Naive thymus-derived CD8-positive, alpha-beta T cell (primary cell): ENCODE data around the gene SLFN13. TPM values are rescaled to one million over a fixed set of nuclear protein-coding genes. Genes with fewer than 3 reads are reported as not detected.

ENCODE experiments used
- ATAC-seq, 2 donors: fragments of 150-1000 bp; cut with Tn5 transposase in 1 of 2; sonication (Bioruptor Pico), chemical (Tn5 transposase) in 1 of 2; 1 replicate in 1 of 2; 2 replicates in 1 of 2; pipeline ENCODE4 v1.10.0; 2021; ENCODE audit warnings: mild to moderate bottlenecking in 2 of 2, moderate library complexity in 2 of 2
- POLR2A ChIA-PET: fragments of 350-600 bp; sonication (Branson Sonifier 250); formaldehyde crosslinking; loops from one replicate; lab custom pipeline; 2021; ENCODE audit warnings: antibody characterized with exemption; lab: Charles Lee
- DNase-seq, 10 donors: peaks; one replicate each; pipeline versions ENCODE4 v3.0.0 to v3.0.0-alpha.2; 2020 to 2022
- H3K27ac Mint-ChIP-seq, 10 donors: one replicate each; pipeline ENCODE4 v1.8.0; 2020 to 2022; ENCODE audit warnings: mild to moderate bottlenecking in 10 of 10, mixed read lengths in 10 of 10, moderate library complexity in 4 of 10, inconsistent platforms in 1 of 10
- H3K27me3 Mint-ChIP-seq, 5 donors: one replicate each; pipeline ENCODE4 v1.8.0; 2021 to 2022; ENCODE audit warnings: mixed read lengths in 5 of 5
- H3K36me3 Mint-ChIP-seq, 3 donors: one replicate each; pipeline ENCODE4 v1.8.0; 2020 to 2022; ENCODE audit warnings: mixed read lengths in 3 of 3, mild to moderate bottlenecking in 2 of 3, inconsistent platforms in 1 of 3
- H3K4me1 Mint-ChIP-seq, 4 donors: one replicate each; pipeline ENCODE4 v1.8.0; 2021 to 2022; ENCODE audit warnings: mixed read lengths in 4 of 4
- H3K4me3 Mint-ChIP-seq, 10 donors: one replicate each; pipeline ENCODE4 v1.8.0; 2020 to 2022; ENCODE audit warnings: mild to moderate bottlenecking in 10 of 10, mixed read lengths in 10 of 10, moderate library complexity in 6 of 10, inconsistent platforms in 1 of 10
- H3K9me3 Mint-ChIP-seq, 9 donors: one replicate each; pipeline ENCODE4 v1.8.0; 2020 to 2022; ENCODE audit warnings: mixed read lengths in 9 of 9, mild to moderate bottlenecking in 3 of 9, inconsistent platforms in 1 of 9, moderate library complexity in 1 of 9
- polyA plus RNA-seq, 3 donors: library from polyadenylated mRNA; unstranded; fragments of 300-500 nt; fragmentation: Illumina TruSeq; gene quantifications; one replicate each; pipeline ENCODE4 v1.2.3, GENCODE V29; 2021
- total RNA-seq, 8 experiments: library from RNA in 2 of 8; stranded (reverse) in 2 of 8; gene quantifications; one replicate each; pipeline ENCODE4 v1.2.3 and lab custom pipeline; 2021 to 2026

Gene SLFN13
- total and polyA plus RNA-seq, 5 experiments from 2014 or later = 3.2 to 17.0 (median 9.5) TPM

GRCh38 chr17:35390663-35391062, 57.9 kb downstream of the SLFN13 start:
- H3K4me1 Mint-ChIP-seq = peaks cover 0 to 9% (median 2%) of the 10 kb centered on the region in 4 donors
- no peak for ATAC-seq
- no peak for DNase-seq
- POLR2A ChIA-PET = no interaction called here
- no peak overlapping the region for H3K4me3 Mint-ChIP-seq
- peaks cover 0 to 6% (median 0%) of the 10 kb centered on the region in 5 donors for H3K27me3 Mint-ChIP-seq
- peaks cover 0 to 2% (median 0%) of the 10 kb centered on the region in 9 donors for H3K9me3 Mint-ChIP-seq
- peaks cover 0 to 3% (median 0%) of the 10 kb centered on the region in 3 donors for H3K36me3 Mint-ChIP-seq
- no peak overlapping the region for H3K27ac Mint-ChIP-seq

GRCh38 chr17:35390156-35390555, 58.4 kb downstream of the SLFN13 start:
- H3K27me3 Mint-ChIP-seq = peaks cover 0 to 6% (median 0%) of the 10 kb centered on the region in 5 donors
- DNase-seq (no peak), ATAC-seq (no peak)
- POLR2A ChIA-PET = no interaction called here
- H3K4me1 Mint-ChIP-seq = peaks cover 0 to 9% (median 2%) of the 10 kb centered on the region in 4 donors
- peaks cover 0 to 3% (median 0%) of the 10 kb centered on the region in 9 donors for H3K9me3 Mint-ChIP-seq
- H3K36me3 Mint-ChIP-seq = peaks cover 0 to 3% (median 0%) of the 10 kb centered on the region in 3 donors
- H3K27ac Mint-ChIP-seq = no peak overlapping the region
- H3K4me3 Mint-ChIP-seq = no peak overlapping the region

GRCh38 chr17:35387496-35387895, 61.1 kb downstream of the SLFN13 start:
- ATAC-seq (no peak), DNase-seq (no peak)
- H3K4me1 Mint-ChIP-seq = peaks cover 0 to 5% (median 3%) of the 10 kb centered on the region in 4 donors
- H3K36me3 Mint-ChIP-seq = no peaks in the 10 kb centered on the region
- peaks cover 0 to 3% (median 0%) of the 10 kb centered on the region in 5 donors for H3K27me3 Mint-ChIP-seq
- H3K4me3 Mint-ChIP-seq = no peak overlapping the region
- POLR2A ChIA-PET = no interaction called here
- no peak overlapping the region for H3K27ac Mint-ChIP-seq
- peaks cover 0 to 6% (median 0%) of the 10 kb centered on the region in 9 donors for H3K9me3 Mint-ChIP-seq

Other genes with a start within 250 kb of the SLFN13 start
- gene SLFN5, start 205.7 kb downstream of the SLFN13 start, total RNA-seq = 100 to 1,000 TPM; 224 to 227 TPM
- 100 to 1,000 TPM in 1 of 3 donors, 10 to 100 TPM in 2; 73.8 to 161 (median 87.4) TPM for gene SLFN5, start 205.7 kb downstream of the SLFN13 start, polyA plus RNA-seq
- gene SLFN11, start 75.1 kb downstream of the SLFN13 start, total RNA-seq = 10 to 100 TPM; 10.8 to 16.0 TPM
- gene SLFN11, start 75.1 kb downstream of the SLFN13 start, polyA plus RNA-seq = 10 to 100 TPM in 1 of 3 donors, 1 to 10 TPM in 2; 4.8 to 12.3 (median 4.9) TPM
- 10 to 100 TPM; 10.5 to 12.1 TPM for gene SLFN12, start 16.3 kb downstream of the SLFN13 start, total RNA-seq
- gene SLFN12, start 16.3 kb downstream of the SLFN13 start, polyA plus RNA-seq = 1 to 10 TPM; 2.0 to 3.1 (median 2.1) TPM
- gene SLFN12L, start 88.9 kb upstream of the SLFN13 start, total RNA-seq = 10 to 100 TPM; 44.7 to 51.1 TPM
- gene SLFN12L, start 88.9 kb upstream of the SLFN13 start, polyA plus RNA-seq = 10 to 100 TPM in 2 of 3 donors, 1 to 10 TPM in 1; 9.6 to 12.3 (median 10.9) TPM
- gene SLFN14, start 112.1 kb upstream of the SLFN13 start, total RNA-seq = not detected
- under 1 TPM; 0.06 to 0.33 (median 0.13) TPM for gene SLFN14, start 112.1 kb upstream of the SLFN13 start, polyA plus RNA-seq
- gene PEX12, start 129.8 kb upstream of the SLFN13 start, total RNA-seq = 1 to 10 TPM; 6.8 TPM
- gene PEX12, start 129.8 kb upstream of the SLFN13 start, polyA plus RNA-seq = 1 to 10 TPM; 1.7 to 2.5 (median 1.9) TPM
- gene AP2B1, start 138.6 kb upstream of the SLFN13 start, total RNA-seq = 100 to 1,000 TPM; 140 to 150 TPM
- gene AP2B1, start 138.6 kb upstream of the SLFN13 start, polyA plus RNA-seq = 10 to 100 TPM; 50.3 to 65.7 (median 52.0) TPM